ENCODE results near the gene MDFIC.

- no peak for TF ChIP-seq CTCF (IDR thresholded peaks at IDR 0.05; ENCODE audit: borderline replicate concordance, extremely low read depth, low read length, poor library complexity, severe bottlenecking)
- no peak for TF ChIP-seq EZH2 (IDR thresholded peaks at IDR 0.05; ENCODE audit: borderline replicate concordance, low read depth, low read length, severe bottlenecking)
Observed at GRCh38 chr7:115068220-115068619, 146.3 kb downstream of the MDFIC start.

Measured in DND-41 (cell line).